PC-9 (cell line): ENCODE measurements around the gene HEBP2. TPM values are rescaled to one million over a fixed set of nuclear protein-coding genes. Genes with fewer than 3 reads are reported as not detected.
A peak's percentile ranks its signal among the peaks of the same experiment; 100 is the strongest.

Experiments used
- BruUV-seq: library from RNA; stranded (reverse); fragments of 400-500 nt; replicated peaks from 2 replicates; lab custom pipeline; 2021; lab: Mats Ljungman, UMichigan
- CTCF ChIA-PET: fragments of 300-600 bp; sonication (Branson Sonifier 250); formaldehyde crosslinking; loops from one replicate; lab custom pipeline; 2022; ENCODE audit warnings: antibody characterized with exemption; lab: Charles Lee
- POLR2A ChIA-PET: fragments of 300-600 bp; sonication (Branson Sonifier 250); formaldehyde crosslinking; loops from one replicate; lab custom pipeline; 2022; ENCODE audit warnings: antibody characterized with exemption; ENCODE audit not compliant: unreplicated experiment; lab: Charles Lee
- DNase-seq, 2 experiments: peaks; one replicate each; pipeline versions ENCODE4 v3.0.0 to v3.0.0-alpha.2; 2015 to 2022; ENCODE audit warnings: mixed read lengths in 1 of 2
- H2AFZ ChIP-seq: fragments of 200-600 bp; sonication (generic); 2 replicates; pipeline ENCODE4 v1.8.1; 2017; ENCODE audit warnings: antibody characterized with exemption
- H3F3A ChIP-seq: fragments of 200-600 bp; sonication (generic); 2 replicates; pipeline ENCODE4 v1.8.1; 2017; ENCODE audit warnings: antibody characterized with exemption, mild to moderate bottlenecking, low read depth; ENCODE audit not compliant: insufficient read depth
- H3K27ac ChIP-seq: fragments of 200-600 bp; sonication (generic); 2 replicates; pipeline ENCODE4 v1.6.1; 2016; ENCODE audit warnings: mixed run types
- H3K27me3 ChIP-seq: fragments of 200-600 bp; sonication (generic); 2 replicates; pipeline ENCODE4 v1.6.1; 2016; ENCODE audit warnings: low read depth, mixed run types; ENCODE audit not compliant: insufficient read depth
- H3K36me3 ChIP-seq: fragments of 200-600 bp; sonication (generic); 2 replicates; pipeline ENCODE4 v1.6.1; 2016; ENCODE audit warnings: low read depth, mixed run types
- H3K4me1 ChIP-seq: fragments of 200-600 bp; sonication (generic); replicated peaks from 2 replicates; pipeline ENCODE4 v1.6.1; 2016; ENCODE audit warnings: mixed run types; ENCODE audit not compliant: insufficient read depth
- H3K4me2 ChIP-seq: fragments of 200-600 bp; sonication (generic); 2 replicates; pipeline ENCODE4 v1.6.1; 2017; ENCODE audit warnings: mixed run types
- H3K4me3 ChIP-seq: fragments of 200-600 bp; sonication (generic); 2 replicates; pipeline ENCODE4 v1.6.1; 2016; ENCODE audit warnings: mixed run types
- H3K79me2 ChIP-seq: fragments of 200-600 bp; sonication (generic); 2 replicates; pipeline ENCODE4 v1.6.1; 2017; ENCODE audit warnings: low read depth, mixed run types
- H3K9me2 ChIP-seq: fragments of 200-600 bp; sonication (generic); 2 replicates; pipeline ENCODE4 v1.8.1; 2017; ENCODE audit warnings: mild to moderate bottlenecking; ENCODE audit not compliant: insufficient read depth
- H3K9me3 ChIP-seq: fragments of 200-600 bp; sonication (generic); 2 replicates; pipeline ENCODE4 v1.8.1; 2016; ENCODE audit warnings: low read depth; ENCODE audit not compliant: insufficient read depth
- H4K20me1 ChIP-seq: fragments of 200-600 bp; sonication (generic); 2 replicates; pipeline ENCODE4 v1.8.1; 2017; ENCODE audit not compliant: insufficient read depth
- CTCF ChIP-seq: fragments of 200-600 bp; sonication (generic); conservative IDR thresholded peaks from 2 replicates; pipeline ENCODE4 v1.6.1; 2017; ENCODE audit warnings: mixed run types, antibody characterized with exemption, mild to moderate bottlenecking, moderate library complexity
- EZH2 ChIP-seq: fragments of 200-600 bp; sonication (generic); IDR thresholded peaks from 2 replicates; pipeline ENCODE4 v1.8.0; 2017; ENCODE audit warnings: antibody characterized with exemption, low read depth
- intact Hi-C: fragments of 100-400 bp; cut with micrococcal nuclease; formaldehyde crosslinking; loops from one replicate; pipeline ENCODE4 v1.10.0; 2022; ENCODE audit not compliant: unreplicated experiment
- total RNA-seq: library from RNA; stranded (reverse); gene quantifications from 2 replicates; pipeline ENCODE4 v1.2.3, GENCODE V29; 2021

The HEBP2 gene
- total RNA-seq, 1 experiment from 2014 or later: 41.0 TPM

GRCh38 chr6:138382498-138383265, 21.3 kb upstream of the HEBP2 start:
- 0 out of 2 replicates have a peak overlapping the region, but pooled peaks have one; percentile 3 for H3K4me2 ChIP-seq

GRCh38 chr6:138383776-138384175, 20.2 kb upstream of the HEBP2 start:
- POLR2A ChIA-PET: no interaction called here
- intact Hi-C loops: no loop called here
- BruUV-seq: no TSS peak

More at GRCh38 chr6:138382498-138383265, 21.3 kb upstream of the HEBP2 start:
- Histone ChIP-seq H3K27ac (peak overlapping the region; percentile 10), H3F3A (no peaks in the 10 kb centered on the region; the same call in 1 of the 2 replicates), H4K20me1 (no peaks in the 10 kb centered on the region), H3K4me1 (peaks cover 20% of the 10 kb centered on the region), H3K79me2 (no peaks in the 10 kb centered on the region), H3K9me2 (no peaks in the 10 kb centered on the region), H3K9me3 (no peaks in the 10 kb centered on the region), H3K4me3 (no peak overlapping the region), H3K27me3 (no peaks in the 10 kb centered on the region), H2AFZ (no peak overlapping the region), H3K36me3 (no peaks in the 10 kb centered on the region)
- peak in 1 of 2 experiments; percentile 79 for DNase-seq
- ChIA-PET POLR2A (no interaction called here), CTCF (no interaction called here)
- TF ChIP-seq CTCF: no peak
- TF ChIP-seq EZH2: no peak
- intact Hi-C loops: no loop called here
- no TSS peak for BruUV-seq

GRCh38 chr6:138386897-138387296, 17.1 kb upstream of the HEBP2 start:
- no peak overlapping the region for H3K27ac ChIP-seq
- no peak overlapping the region for H2AFZ ChIP-seq
- H3K27me3 ChIP-seq: no peaks in the 10 kb centered on the region
- intact Hi-C loops: no loop called here
- H3K79me2 ChIP-seq: no peaks in the 10 kb centered on the region
- H3K4me2 ChIP-seq: no peak overlapping the region
- no peaks in the 10 kb centered on the region for H3K36me3 ChIP-seq
- no peak for DNase-seq
- no peaks in the 10 kb centered on the region; the same call in 1 of the 2 replicates for H3F3A ChIP-seq
- no peaks in the 10 kb centered on the region for H3K9me3 ChIP-seq
- POLR2A ChIA-PET: no interaction called here
- BruUV-seq: no TSS peak
- TF ChIP-seq CTCF (no peak), EZH2 (no peak)
- CTCF ChIA-PET: no interaction called here
- no peaks in the 10 kb centered on the region for H3K9me2 ChIP-seq
- peaks cover 22% of the 10 kb centered on the region for H3K4me1 ChIP-seq
- no peak overlapping the region for H3K4me3 ChIP-seq
- no peaks in the 10 kb centered on the region for H4K20me1 ChIP-seq

More at GRCh38 chr6:138383776-138384175, 20.2 kb upstream of the HEBP2 start:
- Histone ChIP-seq H3K27ac (no peak overlapping the region), H3K4me3 (no peak overlapping the region), H3K36me3 (no peaks in the 10 kb centered on the region), H3K9me3 (no peaks in the 10 kb centered on the region), H2AFZ (no peak overlapping the region), H3K9me2 (no peaks in the 10 kb centered on the region), H4K20me1 (no peaks in the 10 kb centered on the region), H3K4me1 (peaks cover 22% of the 10 kb centered on the region), H3K27me3 (no peaks in the 10 kb centered on the region), H3K4me2 (no peak overlapping the region), H3F3A (no peaks in the 10 kb centered on the region; the same call in 1 of the 2 replicates), H3K79me2 (no peaks in the 10 kb centered on the region)
- CTCF ChIA-PET: no interaction called here
- DNase-seq: peak in 1 of 2 experiments; percentile 38
- no peak for TF ChIP-seq CTCF
- TF ChIP-seq EZH2: no peak
